H9 (cell line): ENCODE measurements around the gene DPP8. TPM values are rescaled to one million over a fixed set of nuclear protein-coding genes. Genes with fewer than 3 reads are reported as not detected.

ENCODE experiments used
- DNase-seq: peaks from one replicate; pipeline ENCODE4 v3.0.0-alpha.2; 2017
- H2AFZ ChIP-seq: one replicate; pipeline ENCODE4 v1.6.1; 2013; ENCODE audit warnings: mild to moderate bottlenecking, low read length, control low read depth, moderate library complexity
- H2AK5ac ChIP-seq: 2 replicates; pipeline ENCODE4 v1.6.1; 2013; ENCODE audit warnings: low read length, control low read depth, mixed read lengths; ENCODE audit not compliant: insufficient read length
- H2BK120ac ChIP-seq: one replicate; pipeline ENCODE4 v1.6.1; 2013; ENCODE audit warnings: low read depth, mild to moderate bottlenecking, low read length, control low read depth, inconsistent platforms; ENCODE audit not compliant: poor library complexity, severe bottlenecking
- H2BK12ac ChIP-seq: 2 replicates; pipeline ENCODE4 v1.6.1; 2013; ENCODE audit warnings: low read length, control low read depth, mixed read lengths, low read depth; ENCODE audit not compliant: insufficient read length
- H2BK15ac ChIP-seq: 2 replicates; pipeline ENCODE4 v1.6.1; 2013; ENCODE audit warnings: low read depth, low read length, control low read depth
- H2BK20ac ChIP-seq: one replicate; pipeline ENCODE4 v1.6.1; 2013; ENCODE audit warnings: low read depth, mild to moderate bottlenecking, low read length, control low read depth, inconsistent platforms; ENCODE audit not compliant: poor library complexity, severe bottlenecking
- H2BK5ac ChIP-seq: 2 replicates; pipeline ENCODE4 v1.6.1; 2013; ENCODE audit warnings: low read length, control low read depth, mixed read lengths; ENCODE audit not compliant: insufficient read length
- H3K14ac ChIP-seq: 2 replicates; pipeline ENCODE4 v1.6.1; 2013; ENCODE audit warnings: low read length, control low read depth; ENCODE audit not compliant: insufficient read depth
- H3K18ac ChIP-seq: 2 replicates; pipeline ENCODE4 v1.6.1; 2013; ENCODE audit warnings: low read depth, mild to moderate bottlenecking, mixed read lengths, low read length, control low read depth; ENCODE audit not compliant: insufficient read length
- H3K23ac ChIP-seq: 2 replicates; pipeline ENCODE4 v1.6.1; 2013; ENCODE audit warnings: low read length, control low read depth, mixed read lengths, low read depth; ENCODE audit not compliant: insufficient read length
- H3K23me2 ChIP-seq: 2 replicates; pipeline ENCODE4 v1.6.1; 2013; ENCODE audit warnings: low read depth, mild to moderate bottlenecking, mixed read lengths, low read length, control low read depth; ENCODE audit not compliant: insufficient read length, poor library complexity, severe bottlenecking
- H3K27ac ChIP-seq: 2 replicates; pipeline ENCODE4 v1.5.1; 2013; ENCODE audit warnings: low read length, control low read depth, mixed read lengths, low read depth; ENCODE audit not compliant: insufficient read length
- H3K27me3 ChIP-seq: 2 replicates; pipeline ENCODE4 v1.6.1; 2013; ENCODE audit warnings: low read length, control low read depth, inconsistent platforms; ENCODE audit not compliant: insufficient read depth
- H3K4ac ChIP-seq: 2 replicates; pipeline ENCODE4 v1.6.1; 2013; ENCODE audit warnings: low read depth, mild to moderate bottlenecking, control low read depth, inconsistent platforms, low read length, moderate library complexity
- H3K4me1 ChIP-seq: 2 replicates; pipeline ENCODE4 v1.6.1; 2013; ENCODE audit warnings: low read length, control low read depth, inconsistent platforms; ENCODE audit not compliant: insufficient read depth
- H3K4me2 ChIP-seq: 2 replicates; pipeline ENCODE4 v1.6.1; 2013; ENCODE audit warnings: low read length, control low read depth, mixed read lengths; ENCODE audit not compliant: insufficient read length, insufficient read depth
- H3K56ac ChIP-seq: 2 replicates; pipeline ENCODE4 v1.6.1; 2013; ENCODE audit warnings: low read depth, mild to moderate bottlenecking, mixed read lengths, low read length, control low read depth; ENCODE audit not compliant: insufficient read length
- H3K79me1 ChIP-seq: 2 replicates; pipeline ENCODE4 v1.6.1; 2013; ENCODE audit warnings: low read depth, mild to moderate bottlenecking, moderate library complexity, low read length, control low read depth, inconsistent platforms; ENCODE audit not compliant: insufficient read depth, poor library complexity, severe bottlenecking
- H3K79me2 ChIP-seq: 2 replicates; pipeline ENCODE4 v1.6.1; 2013; ENCODE audit warnings: low read length, control low read depth, inconsistent platforms; ENCODE audit not compliant: insufficient read depth
- H3K9ac ChIP-seq: 2 replicates; pipeline ENCODE4 v1.6.1; 2013; ENCODE audit warnings: low read length, control low read depth, mixed read lengths; ENCODE audit not compliant: insufficient read length; ENCODE audit errors: extremely low read depth
- H3K9me3 ChIP-seq: one replicate; pipeline ENCODE4 v1.6.1; 2013; ENCODE audit warnings: low read depth, low read length, inconsistent platforms; ENCODE audit not compliant: control insufficient read depth
- H3T11ph ChIP-seq: one replicate; pipeline ENCODE4 v1.6.1; 2013; ENCODE audit warnings: mild to moderate bottlenecking, low read length, control low read depth, inconsistent platforms
- H4K20me1 ChIP-seq: one replicate; pipeline ENCODE4 v1.6.1; 2013; ENCODE audit not compliant: control insufficient read depth, insufficient read length, insufficient read depth
- H4K5ac ChIP-seq: 2 replicates; pipeline ENCODE4 v1.6.1; 2013; ENCODE audit warnings: low read depth, mild to moderate bottlenecking, mixed read lengths, low read length, control low read depth; ENCODE audit not compliant: insufficient read length
- H4K8ac ChIP-seq: replicated peaks from 2 replicates; pipeline ENCODE4 v1.6.1; 2013; ENCODE audit warnings: low read length, control low read depth, mixed read lengths, low read depth; ENCODE audit not compliant: insufficient read length
- H4K91ac ChIP-seq: 2 replicates; pipeline ENCODE4 v1.6.1; 2013; ENCODE audit warnings: low read depth, mild to moderate bottlenecking, moderate library complexity, mixed read lengths, low read length, control low read depth; ENCODE audit not compliant: insufficient read length
- H3K27ac Mint-ChIP-seq, 3 experiments: 2 replicates in 2 of 3; 3 replicates in 1 of 3; pipeline ENCODE4 v1.8.0; 2020 to 2021; ENCODE audit warnings: mixed read lengths in 3 of 3, mild to moderate bottlenecking in 1 of 3, moderate library complexity in 1 of 3
- H3K27me3 Mint-ChIP-seq: 2 replicates; pipeline ENCODE4 v1.8.0; 2021; ENCODE audit warnings: low read depth, mild to moderate bottlenecking, moderate library complexity, mixed read lengths
- H3K36me3 Mint-ChIP-seq, 3 experiments: 2 replicates in 2 of 3; 3 replicates in 1 of 3; pipeline ENCODE4 v1.8.0; 2020 to 2021; ENCODE audit warnings: low read depth in 3 of 3, mixed read lengths in 3 of 3; ENCODE audit not compliant: insufficient read depth in 1 of 3
- H3K4me1 Mint-ChIP-seq, 2 experiments: 2 replicates each; pipeline ENCODE4 v1.8.0; 2020; ENCODE audit warnings: mixed read lengths in 2 of 2
- H3K4me3 Mint-ChIP-seq, 2 experiments: 2 replicates in 1 of 2; 3 replicates in 1 of 2; pipeline ENCODE4 v1.8.0; 2020 to 2021; ENCODE audit warnings: mild to moderate bottlenecking in 2 of 2, mixed read lengths in 2 of 2, moderate library complexity in 1 of 2
- H3K9me3 Mint-ChIP-seq, 2 experiments: 2 replicates in 1 of 2; 3 replicates in 1 of 2; pipeline ENCODE4 v1.8.0; 2020; ENCODE audit warnings: mild to moderate bottlenecking in 2 of 2, mixed read lengths in 2 of 2, moderate library complexity in 1 of 2
- CTCF ChIP-seq: fragments of 200-600 bp; sonication (generic); conservative IDR thresholded peaks from 3 replicates; pipeline ENCODE4 v1.8.0; 2021; ENCODE audit warnings: antibody characterized with exemption, mild to moderate bottlenecking
- WGBS: extraction: QIAGEN DNeasy Blood & Tissue Kit; methylation state at CpG from one replicate; pipeline ENCODE4 v1.1.7; 2013; ENCODE audit warnings: missing lambda C conversion rate, low lambda C conversion rate, mixed read lengths; ENCODE audit not compliant: insufficient read length; ENCODE audit errors: extremely low coverage; 5-methylcytosine and 5-hydroxymethylcytosine counted together
- total RNA-seq: library from RNA; stranded (reverse); gene quantifications from 2 replicates; pipeline ENCODE4 v1.2.1, GENCODE V29; 2021

Gene DPP8
- total RNA-seq, 1 experiment from 2014 or later: 26.6 TPM

- Histone ChIP-seq H2BK12ac (no peak overlapping the region), H4K20me1 (no peaks in the 10 kb centered on the region), H3K4me1 (peaks cover 22% of the 10 kb centered on the region; the same call in 1 of the 2 replicates), H3K4me2 (peak overlapping the region; percentile 61), H2BK5ac (no peak overlapping the region), H3K56ac (no peak overlapping the region), H3K27me3 (peaks cover 3% of the 10 kb centered on the region; the same call in 1 of the 2 replicates), H3K23me2 (peaks cover 19% of the 10 kb centered on the region), H3K27ac (no peak overlapping the region), H4K8ac (no peak overlapping the region), H2BK120ac (no peak overlapping the region), H2AFZ (no peak overlapping the region), H3K23ac (no peak overlapping the region), H2AK5ac (no peak overlapping the region), H3K4ac (no peak overlapping the region), H2BK15ac (no peak overlapping the region), H4K91ac (no peak overlapping the region), H3K14ac (peak overlapping the region; percentile 9), H3K9me3 (no peaks in the 10 kb centered on the region), H3K18ac (no peak overlapping the region), H4K5ac (no peak overlapping the region), H3T11ph (no peak overlapping the region), H2BK20ac (no peak overlapping the region), H3K9ac (no peak overlapping the region), H3K79me2 (no peaks in the 10 kb centered on the region), H3K79me1 (no peaks in the 10 kb centered on the region)
- peaks cover 2 to 11% (median 3%) of the 10 kb centered on the region in 3 experiments; a peak in 6 of 7 replicates for H3K36me3 Mint-ChIP-seq
- no peak for TF ChIP-seq CTCF
- H3K4me3 Mint-ChIP-seq: peak overlapping the region; percentile 97 to 100
- peak overlapping the region; percentile 46 to 97 (median 86) for H3K27ac Mint-ChIP-seq
- WGBS: no CpG with 5 or more reads among the region's 39 CpGs
- H3K9me3 Mint-ChIP-seq: peaks cover 0 to 2% of the 10 kb centered on the region in 2 experiments; a peak in 2 of 5 replicates
- peak; percentile 97 for DNase-seq
- peaks cover 63 to 80% of the 10 kb centered on the region in 2 experiments for H3K4me1 Mint-ChIP-seq
- H3K27me3 Mint-ChIP-seq: peaks cover 17% of the 10 kb centered on the region
These were observed 95.9 kb downstream of the DPP8 start for GRCh38 chr15:65421360-65422215.
